GM13976 (cell line): Measurements from ENCODE around the gene PLXNB3.

Experiments
- DNase-seq: peaks from one replicate; pipeline ENCODE4 v3.0.0; 2012; ENCODE audit warnings: low spot score
- CTCF ChIP-seq: IDR thresholded peaks from 2 replicates; pipeline ENCODE4 v1.5.1; 2012; ENCODE audit warnings: borderline replicate concordance, mild to moderate bottlenecking; ENCODE audit not compliant: insufficient read depth; ENCODE audit errors: extremely low read depth, missing control alignments, control extremely low read depth
- in situ Hi-C: fragments of 300-500 bp; cut with MboI; formaldehyde crosslinking; loops from one replicate; pipeline ENCODE4 v1.12.0; 2022; ENCODE audit warnings: low sequenced_read_pairs, mixed read lengths, inconsistent platforms; ENCODE audit not compliant: unreplicated experiment

PLXNB3 gene

GRCh38 chrX:153824348-153824747 lies 60.3 kb downstream of the PLXNB3 start:
- peak; percentile 7 for DNase-seq
- in situ Hi-C loops, result no loop called here
- no peak for TF ChIP-seq CTCF

- DNase-seq, result peak; percentile 5
- in situ Hi-C loops, result no loop called here
- TF ChIP-seq CTCF, result no peak
Measured at GRCh38 chrX:153825042-153825441, 61.0 kb downstream of the PLXNB3 start.
